ENCODE results near the gene ZIC5.

Gene ZIC5

DNA sequence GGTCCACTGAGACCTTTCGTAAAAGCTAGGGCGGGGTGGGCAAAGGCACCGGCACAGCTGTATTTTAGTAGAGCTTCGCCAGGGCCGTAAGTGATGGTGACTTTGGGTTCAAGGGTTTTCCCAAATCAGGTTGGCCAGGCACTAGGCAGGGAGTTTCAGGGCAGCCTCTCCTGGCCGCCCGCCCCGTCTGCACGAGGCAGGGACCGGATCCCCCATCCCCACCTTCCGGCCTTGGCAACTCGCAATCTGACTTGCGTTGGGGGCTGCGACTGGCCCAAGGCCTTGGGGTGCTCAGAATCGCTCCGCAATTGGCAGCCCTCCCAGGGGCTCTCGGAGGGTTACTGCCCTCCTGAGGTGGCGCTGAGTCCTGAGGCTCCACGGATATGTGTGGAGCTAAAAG lies 4.1 kb upstream of the ZIC5 start:
- DNase-seq = no peak

DNA sequence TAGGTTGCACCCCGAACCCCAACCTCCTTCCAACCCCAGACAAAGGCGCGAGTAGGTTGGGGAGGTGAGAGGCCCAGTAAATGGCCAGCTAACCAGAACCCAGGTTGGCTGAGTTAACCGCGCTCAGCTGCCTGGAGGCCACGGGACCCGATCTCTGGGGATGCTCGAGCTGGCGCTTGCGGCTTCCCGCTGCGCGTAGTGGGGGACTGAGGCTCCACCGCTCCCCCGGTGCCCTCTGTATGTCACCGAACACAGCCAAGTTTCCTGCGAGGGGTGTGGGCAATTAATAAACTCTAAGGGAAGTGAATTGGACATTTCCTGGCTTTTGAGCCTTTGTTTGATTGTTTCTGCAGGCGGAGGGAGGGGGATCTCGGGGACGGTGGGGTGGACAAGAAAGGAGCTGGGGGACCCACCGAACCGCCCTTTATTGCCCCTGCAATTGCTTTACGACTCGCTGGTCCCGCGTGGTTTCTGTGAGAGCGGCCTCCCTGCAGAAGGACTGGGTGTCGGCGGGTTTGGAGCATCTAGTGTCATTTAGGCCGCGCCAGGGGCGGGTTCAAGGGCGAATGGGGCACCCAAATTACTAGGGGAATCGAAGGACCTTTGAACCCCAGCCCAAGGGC lies 3.5 kb upstream of the ZIC5 start:
- no peak for DNase-seq

DNA sequence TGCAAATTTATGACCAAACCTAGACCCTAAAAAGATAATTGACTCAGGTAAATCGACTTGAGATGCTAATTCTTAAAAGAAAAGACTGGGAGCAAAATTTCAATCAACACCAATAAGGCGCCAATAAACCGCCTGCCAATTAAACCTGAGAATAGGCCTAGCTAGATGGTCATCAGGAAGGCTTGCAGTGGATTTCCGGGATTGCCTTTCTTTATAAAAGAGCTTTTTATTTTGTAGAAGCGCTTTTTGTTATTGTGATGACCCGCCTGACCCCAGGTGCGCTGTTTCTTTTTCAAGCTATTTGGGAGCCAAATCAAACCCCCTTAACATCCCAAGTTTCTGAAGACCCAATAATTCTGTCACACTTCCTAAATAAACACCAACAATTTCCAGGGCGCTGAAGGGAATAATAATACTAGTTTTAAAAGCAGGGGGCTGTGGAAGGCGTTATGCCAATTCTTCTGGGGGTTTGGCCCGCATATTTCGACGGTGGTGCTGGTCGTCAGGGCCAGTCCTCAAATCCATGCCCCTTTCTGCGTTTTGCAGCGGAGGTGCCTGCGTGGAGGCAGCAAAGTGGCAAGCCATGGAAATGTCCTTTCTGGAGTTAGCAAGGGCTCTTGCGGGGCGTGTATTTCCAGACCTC lies 2.9 kb upstream of the ZIC5 start:
- no peak for DNase-seq

DNA sequence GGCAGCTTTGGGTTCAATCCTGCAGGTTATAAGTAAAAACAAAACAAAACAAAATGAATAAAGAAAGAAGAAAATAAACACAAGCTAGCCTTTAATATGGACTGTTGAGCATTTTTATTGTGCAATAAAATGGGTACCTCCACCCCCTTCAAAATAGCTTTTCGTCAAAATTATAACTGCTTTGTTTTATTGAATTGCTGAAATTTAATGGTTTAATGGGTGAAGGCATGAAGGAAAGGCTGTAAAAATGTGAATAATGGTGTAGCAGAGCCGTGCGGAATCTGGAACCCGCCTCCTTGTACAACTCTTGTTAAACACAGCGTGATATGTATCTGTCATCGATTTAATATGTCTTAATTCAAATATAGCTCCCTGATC lies 2.2 kb upstream of the ZIC5 start:
- no peak for DNase-seq

DNA sequence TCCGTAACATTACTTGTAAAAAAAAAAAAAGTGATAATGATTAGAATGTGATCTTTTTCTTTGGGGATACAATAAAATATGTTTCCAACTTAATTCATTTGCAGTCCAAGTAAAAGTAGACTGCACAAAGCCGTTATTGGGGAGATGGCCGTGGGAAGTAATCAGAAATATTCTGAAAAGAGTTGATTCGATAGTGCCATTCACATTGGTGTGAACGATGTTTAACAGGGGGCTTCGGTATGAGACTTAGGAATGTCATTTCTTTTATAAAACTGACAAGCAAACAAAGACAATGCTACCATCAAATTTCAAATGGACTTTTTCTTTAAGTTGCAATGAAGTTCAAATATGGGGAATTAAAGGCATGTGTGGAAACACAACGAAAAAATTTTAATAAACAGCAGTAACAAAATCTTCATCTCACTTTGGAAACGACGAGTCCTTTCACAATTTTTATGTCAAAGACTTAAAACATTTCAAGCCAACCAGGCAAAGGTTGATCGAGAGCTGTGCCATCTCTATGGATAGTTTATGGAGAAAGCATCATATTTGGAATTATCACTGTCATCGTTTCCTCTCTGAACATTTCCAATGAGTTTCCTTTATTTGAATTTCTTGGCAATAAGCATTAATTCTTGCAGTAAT lies 1.7 kb upstream of the ZIC5 start:
- no peak for DNase-seq

DNA sequence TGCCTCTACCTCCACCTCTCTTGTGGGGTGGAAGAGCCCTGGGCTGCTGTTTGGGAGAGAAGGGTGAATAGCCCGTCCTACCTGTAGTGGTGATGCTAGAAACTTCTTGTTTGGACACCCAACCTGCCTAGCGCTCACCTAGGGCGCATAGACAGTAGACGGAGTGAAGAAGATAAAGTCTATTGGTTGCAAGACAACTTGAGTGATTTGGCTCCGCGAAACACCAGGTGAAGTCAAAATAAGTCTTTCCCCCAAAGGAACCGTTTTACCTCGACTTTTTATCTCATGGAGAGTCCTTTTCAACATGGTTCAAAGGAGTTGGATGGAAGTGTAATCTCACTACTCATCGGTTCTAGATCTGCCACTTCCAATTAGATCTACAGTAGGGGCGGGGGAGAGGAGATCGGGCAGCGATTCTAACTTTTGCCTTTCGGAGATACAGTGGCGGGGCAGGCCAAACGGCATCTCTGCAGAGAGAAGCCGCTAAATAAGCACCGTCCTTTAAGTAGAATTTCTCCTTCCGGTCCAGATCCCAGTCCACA lies 694 bp upstream of the ZIC5 start:
- no peak for DNase-seq

DNA sequence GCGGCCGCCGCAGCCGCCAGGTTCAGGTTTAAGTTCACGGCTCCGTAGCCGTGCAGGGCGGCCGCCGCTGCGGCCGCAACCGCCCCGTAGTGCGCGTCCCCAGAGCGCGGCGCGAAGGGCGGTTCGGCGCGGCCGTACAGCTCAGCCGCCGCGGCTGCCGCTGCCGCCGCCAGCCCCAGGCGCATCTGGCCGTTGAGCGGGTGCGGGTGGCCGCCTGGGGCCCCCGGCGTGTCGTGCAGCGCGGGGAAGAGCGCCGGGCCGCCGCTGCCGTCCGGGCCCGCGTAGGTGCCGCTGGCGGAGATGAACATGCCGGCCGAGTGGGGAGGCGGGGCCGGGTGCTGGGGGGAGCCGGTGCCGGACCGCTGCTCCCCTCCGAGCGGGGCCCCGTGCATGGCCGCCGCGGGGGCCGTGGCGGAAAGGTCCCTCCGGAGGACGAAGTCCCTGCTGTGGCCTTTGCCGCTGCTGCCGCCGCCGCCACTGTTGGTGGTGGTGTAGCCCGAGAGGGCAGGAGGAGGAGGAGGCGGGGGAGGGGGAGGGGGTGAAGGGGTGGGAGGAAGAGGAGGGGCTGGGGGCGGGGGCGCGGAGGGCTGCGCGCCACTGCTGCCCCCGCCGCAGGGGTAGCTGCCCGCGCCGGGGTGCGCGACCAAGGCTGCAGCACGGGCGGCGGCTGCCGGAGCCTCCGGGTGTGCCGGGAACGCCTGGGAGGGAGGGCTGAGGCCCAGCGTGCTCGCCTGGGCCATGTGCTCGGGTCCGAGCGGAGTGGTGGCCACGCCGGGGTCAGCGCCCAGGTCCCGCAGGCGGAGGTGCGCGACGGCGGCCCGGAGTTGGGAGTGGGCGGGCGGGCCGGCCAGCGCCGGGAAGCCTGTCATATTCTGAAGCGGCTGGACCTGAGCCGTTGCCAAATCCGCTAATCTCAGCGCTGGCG lies 654 bp downstream of the ZIC5 start:
- no peak for DNase-seq

DNA sequence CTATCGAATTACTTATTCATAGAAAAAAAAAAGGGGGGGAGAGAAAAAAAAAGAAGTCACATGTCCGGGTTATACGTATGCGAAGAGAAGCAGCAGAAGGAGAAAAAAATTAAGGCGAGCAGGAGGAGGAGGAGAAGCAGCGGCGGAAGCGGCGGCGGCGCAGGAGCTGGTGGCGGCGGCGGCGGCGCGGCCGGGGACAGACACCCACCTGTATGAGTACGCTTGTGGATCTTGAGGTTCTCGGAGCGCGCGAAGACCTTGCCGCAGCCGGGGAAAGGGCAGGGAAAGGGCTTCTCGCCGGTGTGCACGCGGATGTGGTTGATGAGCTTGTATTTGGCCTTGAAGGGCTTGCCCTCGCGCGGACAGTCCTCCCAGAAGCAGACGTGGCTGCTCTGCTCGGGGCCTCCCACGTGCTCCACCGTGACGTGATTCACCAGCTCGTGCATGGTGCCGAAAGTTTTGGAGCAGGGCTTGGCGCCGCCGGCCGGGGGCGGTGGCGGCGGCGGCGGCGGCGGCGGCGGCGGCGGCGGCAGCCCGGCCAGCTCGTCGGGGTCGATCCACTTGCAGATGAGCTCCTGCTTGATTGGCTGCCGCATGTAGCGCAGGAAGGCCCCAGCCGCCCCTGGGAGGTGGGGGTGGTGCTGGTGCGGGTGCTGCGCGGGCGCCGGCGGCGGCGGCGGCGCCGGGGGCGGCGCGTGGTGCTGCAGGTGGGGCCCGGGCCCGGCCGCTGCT lies 1.5 kb downstream of the ZIC5 start:
- DNase-seq = no peak

DNA sequence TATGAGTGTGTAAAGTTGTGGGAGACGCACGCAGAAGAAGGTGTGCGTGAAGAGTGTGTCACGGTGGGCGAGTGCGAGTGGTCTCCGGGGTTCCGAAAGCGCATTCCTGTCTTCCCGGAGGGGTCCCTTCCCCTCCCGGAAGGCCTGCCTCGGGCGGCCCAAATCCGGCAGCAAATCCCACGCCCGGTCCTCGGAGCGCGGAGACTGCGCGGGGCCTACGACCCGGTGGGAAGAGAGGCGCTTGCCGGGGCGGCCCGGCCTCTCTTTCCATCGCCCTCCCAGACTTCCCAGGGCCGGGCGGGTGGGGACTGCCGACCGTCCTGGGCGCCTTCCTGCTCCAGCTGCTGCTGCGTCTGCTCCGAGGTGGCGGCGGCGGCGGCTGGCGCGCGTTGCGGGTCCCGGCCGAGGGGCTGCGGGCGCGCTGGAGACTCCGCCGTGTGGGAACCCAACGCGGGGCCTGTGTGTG lies 2.1 kb downstream of the ZIC5 start:
- no peak for DNase-seq

DNA sequence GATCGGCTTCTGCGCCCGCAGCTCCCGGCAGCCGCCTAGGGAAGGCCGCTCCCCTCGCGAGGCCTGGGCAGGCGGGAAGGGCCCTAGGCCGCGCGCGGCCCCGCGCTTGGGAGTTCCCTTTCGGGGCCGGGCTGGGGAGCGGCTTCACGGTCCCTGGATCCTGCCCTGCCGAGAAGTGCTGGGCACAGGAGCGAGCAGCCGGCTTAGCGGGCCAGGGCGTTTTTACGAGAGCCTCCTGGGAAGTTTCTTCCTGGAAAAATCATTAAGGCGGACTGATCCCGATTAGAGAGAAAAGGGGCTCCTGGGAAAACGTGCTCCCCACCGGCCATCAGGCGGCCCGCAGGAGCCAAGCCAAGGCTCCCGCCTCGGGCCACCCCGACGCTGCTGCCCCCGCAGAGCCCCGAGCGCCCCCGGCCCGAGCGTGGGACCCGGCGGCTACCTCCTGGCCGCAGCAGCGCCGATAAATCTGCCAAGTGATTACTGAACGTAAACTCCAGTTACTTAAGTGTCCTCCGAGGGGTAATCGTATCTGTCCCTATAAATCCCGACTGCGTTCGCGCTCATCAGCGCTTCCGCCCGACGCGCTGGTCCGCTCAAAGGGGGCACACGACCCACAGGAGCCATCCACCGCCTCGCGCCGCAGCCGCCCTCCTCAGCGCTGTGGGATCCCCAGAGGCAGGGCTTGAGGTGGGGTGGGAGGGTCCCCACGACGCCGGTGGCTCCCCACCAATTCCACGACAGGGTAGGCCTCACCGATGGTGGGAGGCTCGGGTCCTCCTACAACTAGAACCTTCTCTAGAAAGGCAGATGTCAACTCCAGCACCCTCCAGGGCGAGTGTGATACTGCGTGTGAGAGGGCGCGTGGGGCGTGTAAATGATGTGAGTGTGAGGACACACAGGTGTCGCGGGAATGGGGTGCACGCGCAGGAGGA lies 2.8 kb downstream of the ZIC5 start:
- DNase-seq = no peak

DNA sequence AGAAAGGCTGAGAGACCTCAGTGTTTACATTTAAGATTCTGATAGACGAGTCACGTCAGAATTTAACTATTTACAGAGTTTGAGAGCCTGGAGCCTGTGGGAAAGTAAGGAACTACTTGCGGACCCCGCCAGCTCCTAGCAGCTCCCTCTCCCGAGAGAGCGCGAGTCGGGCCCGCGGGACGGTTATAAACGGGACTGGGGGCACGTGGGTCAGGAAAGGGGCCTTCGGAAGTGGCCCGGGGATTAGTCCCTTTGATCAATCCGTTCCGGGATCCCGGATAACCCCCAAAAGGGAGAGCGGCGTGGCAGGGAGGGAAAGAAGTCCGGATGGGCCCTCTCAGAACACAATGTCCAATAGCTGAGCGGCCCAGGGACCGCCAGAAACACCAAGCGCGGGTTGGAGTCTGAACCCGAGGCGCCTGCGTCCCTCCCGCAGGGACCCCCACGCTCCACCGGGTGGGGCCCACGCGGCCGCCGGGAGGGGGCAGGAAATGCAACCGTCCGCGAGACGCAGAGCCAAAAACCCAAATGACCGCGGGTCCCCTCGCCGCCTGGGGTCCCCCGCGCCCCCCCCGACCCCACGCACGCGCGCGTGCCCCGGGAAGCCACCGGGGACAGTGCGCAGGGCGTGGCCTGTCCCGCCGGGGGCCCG lies 3.6 kb downstream of the ZIC5 start:
- DNase-seq = no peak

DNA sequence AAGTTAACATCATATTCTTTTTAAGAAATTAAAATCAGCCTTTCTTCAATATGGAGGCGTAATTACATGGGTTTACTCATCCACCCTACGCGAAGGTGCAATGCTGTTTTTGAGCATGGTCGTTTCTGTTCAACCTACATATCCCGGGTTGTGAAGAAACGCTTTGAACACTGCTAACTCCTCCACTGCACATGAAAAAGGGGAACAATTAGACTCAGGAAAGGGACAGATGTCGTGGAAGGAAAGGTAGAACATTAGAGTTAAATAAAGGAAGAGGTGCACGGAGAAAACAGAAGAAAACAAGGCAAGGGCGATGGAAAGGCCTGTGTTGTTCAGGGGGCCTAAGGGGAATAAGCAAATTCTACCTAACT lies 4.1 kb downstream of the ZIC5 start:
- no peak for DNase-seq

DNA sequence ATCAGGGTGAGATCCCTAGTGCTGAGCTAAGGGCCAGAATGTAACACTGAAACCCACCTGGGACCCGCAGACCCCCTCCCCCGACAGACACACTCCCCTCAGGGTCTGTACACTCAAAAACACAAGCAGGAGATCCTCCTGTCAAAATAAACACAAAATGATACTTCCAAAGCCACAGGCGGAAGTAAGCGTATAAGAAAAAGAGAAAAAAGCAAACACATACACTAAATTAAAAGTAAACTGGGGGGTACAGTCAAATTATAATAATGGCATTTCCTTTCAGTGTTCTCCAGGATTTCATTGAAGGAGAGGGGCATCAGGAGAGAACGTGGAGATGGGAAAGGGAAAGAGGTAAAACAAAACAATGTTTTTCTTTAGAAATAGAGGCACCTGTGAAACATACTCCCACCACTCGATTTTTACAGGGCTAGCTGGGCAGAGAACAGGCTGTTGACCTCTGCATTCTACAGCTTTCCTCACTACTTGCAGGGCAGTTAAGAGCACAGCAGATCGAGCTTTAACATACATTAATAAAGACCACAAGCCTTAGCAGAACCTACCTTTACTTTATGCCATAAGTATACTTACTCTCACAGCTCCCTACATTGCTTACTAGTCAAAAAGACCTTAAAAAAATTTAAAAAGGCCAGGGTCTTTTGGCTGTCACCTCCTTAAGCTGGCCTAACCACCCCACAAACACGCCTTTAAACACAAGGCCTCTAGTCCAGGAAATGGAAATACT lies 5.3 kb downstream of the ZIC5 start:
- no peak for DNase-seq

DNA sequence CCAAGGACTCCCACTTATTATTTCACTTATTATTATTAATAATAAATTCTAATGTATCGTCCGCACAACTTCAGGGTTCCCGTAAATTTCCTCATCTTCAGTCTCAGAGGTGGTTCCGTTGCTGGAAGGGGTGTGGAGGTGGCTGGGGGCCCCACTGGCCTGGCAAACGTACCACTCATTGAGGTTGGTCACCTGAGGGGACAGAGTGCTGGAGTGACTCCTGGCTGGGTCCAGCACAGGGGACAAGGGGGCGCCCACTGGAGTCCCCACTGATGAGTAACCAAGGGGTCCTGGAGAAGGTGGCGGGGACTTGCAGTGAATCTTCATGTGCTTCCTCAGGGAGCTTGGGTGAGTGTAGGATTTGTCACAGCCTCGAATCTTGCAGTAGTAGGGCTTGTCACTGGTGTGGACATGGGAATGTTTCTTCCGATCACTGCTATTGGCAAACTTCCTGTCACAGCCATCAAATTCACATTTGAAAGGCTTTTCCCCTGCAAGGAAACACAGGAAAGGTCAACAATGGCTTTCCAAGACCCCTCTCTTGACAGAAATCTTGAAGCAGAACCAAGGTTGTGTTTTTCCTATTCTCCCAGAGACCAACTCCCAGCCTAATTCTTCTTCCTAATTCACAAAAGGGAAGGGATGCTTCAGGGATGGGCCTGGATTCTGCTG lies 6.1 kb downstream of the ZIC5 start:
- no peak for DNase-seq

DNA sequence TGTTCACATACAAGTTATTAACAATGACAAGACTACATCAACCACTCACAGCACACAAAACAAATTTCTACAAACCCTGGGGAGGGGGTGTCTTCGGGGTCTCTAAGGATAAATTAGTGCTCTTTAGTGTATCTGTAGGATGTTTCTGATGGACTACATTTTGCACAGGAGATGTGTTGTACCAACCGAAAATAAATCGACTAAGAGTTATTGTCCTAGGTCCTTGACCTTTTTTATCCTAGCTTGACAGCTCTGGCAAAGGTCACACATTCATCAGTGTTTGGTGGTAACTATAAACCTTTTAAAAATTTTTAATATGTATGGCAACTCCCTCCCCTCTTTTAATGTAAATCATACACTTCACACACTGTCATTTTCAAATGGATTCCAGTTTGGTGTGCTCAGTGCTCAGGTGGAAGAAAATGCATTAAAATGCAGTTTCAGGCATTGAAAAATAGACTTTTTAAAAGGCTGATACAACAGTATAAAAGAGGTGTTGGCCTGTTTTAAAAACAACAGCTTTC lies 7.7 kb downstream of the ZIC5 start:
- no peak for DNase-seq

DNA sequence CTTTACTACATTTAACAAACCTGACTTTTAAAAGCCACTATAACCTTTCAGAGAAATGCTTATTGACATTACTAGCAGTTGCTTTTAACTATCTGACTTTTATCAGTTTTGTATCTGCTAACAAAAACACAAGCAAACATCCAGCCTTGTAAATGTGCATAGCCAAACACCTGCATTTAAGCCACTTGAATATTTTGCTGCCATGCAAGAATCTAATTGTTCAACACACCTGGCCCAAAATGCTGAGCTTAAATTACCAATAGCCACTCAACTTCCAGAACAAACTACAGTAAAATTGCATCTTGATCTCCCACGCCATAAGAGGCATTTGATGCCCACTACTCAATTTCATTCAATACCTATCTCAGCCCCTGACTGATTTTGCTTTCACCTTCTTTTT lies 9.3 kb downstream of the ZIC5 start:
- no peak for DNase-seq

DNA sequence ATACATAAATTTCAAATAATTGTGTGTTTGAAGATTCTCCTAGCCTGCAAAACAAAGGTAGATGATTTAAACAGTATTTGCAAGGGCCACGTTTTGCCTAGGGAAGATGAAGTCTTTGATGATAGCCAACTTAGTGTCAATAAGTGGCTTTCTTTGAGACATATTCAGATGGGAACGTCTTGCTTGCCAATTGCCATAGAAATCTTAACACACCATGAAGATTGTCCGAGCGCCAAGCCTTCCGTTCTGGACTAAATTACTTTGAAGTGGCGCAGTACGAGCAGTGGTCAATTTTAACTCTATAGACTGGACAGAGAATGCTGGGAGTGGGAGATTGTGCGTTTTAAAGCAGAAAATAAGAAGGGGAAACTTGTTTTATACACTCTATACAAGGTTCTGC lies 9.9 kb downstream of the ZIC5 start:
- DNase-seq = no peak

DNA sequence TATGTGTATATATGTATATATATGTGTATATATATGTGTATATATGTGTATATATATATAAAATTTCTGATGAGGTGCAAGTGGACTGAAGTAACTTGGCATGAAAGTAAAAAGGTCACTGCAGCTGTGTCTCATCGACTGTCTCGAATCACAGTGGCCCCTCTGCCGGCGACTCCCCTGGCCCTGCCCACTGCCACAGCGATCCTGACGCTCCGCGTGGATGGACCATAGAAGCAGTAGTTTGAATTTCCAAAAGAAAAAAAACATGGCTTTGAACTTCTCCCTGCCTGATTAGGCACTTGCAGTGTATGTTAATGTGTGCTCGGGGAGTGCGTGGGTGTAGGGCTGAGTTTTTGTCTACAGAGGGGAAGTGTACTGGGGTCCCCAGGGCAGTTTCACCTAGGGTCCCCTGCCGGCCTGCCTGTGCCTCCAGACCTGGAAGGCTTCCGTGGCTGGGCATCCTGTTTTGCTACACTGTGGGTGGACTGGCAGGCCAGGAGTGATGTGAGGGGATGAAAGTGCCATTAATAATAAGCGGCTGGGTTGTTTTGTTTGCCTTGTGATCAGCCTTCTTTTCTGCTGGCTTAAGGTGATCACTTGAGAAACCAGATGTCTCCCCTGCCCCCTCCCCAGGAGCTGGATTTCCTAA lies 10.8 kb downstream of the ZIC5 start:
- no peak for DNase-seq
